GM23248 (cell line): ENCODE data around the gene DUOX2.

Experiments
- EZH2 ChIP-seq: fragments of 200-600 bp; sonication (generic); IDR thresholded peaks from 2 replicates; pipeline ENCODE4 v1.6.1; 2018; ENCODE audit warnings: antibody characterized with exemption, mild to moderate bottlenecking; ENCODE audit not compliant: insufficient read depth, poor library complexity, severe bottlenecking
- EZH2phosphoT487 ChIP-seq: fragments of 200-600 bp; sonication (generic); IDR thresholded peaks from 2 replicates; pipeline ENCODE4 v1.6.1; 2018; ENCODE audit warnings: antibody characterized with exemption, moderate library complexity, mild to moderate bottlenecking, low read depth; ENCODE audit not compliant: insufficient read depth

- TF ChIP-seq EZH2 (no peak), EZH2phosphoT487 (no peak)
Observed at GRCh38 chr15:45134682-45135604, 21.0 kb upstream of the DUOX2 start.
